CD4-positive, alpha-beta T cell (primary cell): ENCODE measurements around the gene SNX15. TPM values are rescaled to one million over a fixed set of nuclear protein-coding genes. Genes with fewer than 3 reads are reported as not detected.

Source experiments
- ATAC-seq: fragments of 200-7000 bp; cut with Tn5 transposase; one replicate; pipeline ENCODE4 v1.10.0; 2022; ENCODE audit warnings: mild to moderate bottlenecking; ENCODE audit not compliant: poor library complexity
- CTCF ChIA-PET: fragments of 350-600 bp; sonication (Branson Sonifier 250); formaldehyde crosslinking; loops from one replicate; lab custom pipeline; 2021; ENCODE audit warnings: antibody characterized with exemption, inconsistent platforms; lab: Charles Lee
- POLR2A ChIA-PET: fragments of 350-600 bp; sonication (Branson Sonifier 250); formaldehyde crosslinking; loops from one replicate; lab custom pipeline; 2021; ENCODE audit warnings: antibody characterized with exemption, inconsistent platforms; lab: Charles Lee
- DNase-seq, 14 experiments: peaks; one replicate each; pipeline ENCODE4 v3.0.0-alpha.2; 2013 to 2020; ENCODE audit warnings: mixed read lengths in 2 of 14
- H3K27ac ChIP-seq, 2 donors: one replicate each; pipeline versions ENCODE4 v1.5.1 to v1.7.0; 2013; ENCODE audit warnings: low read length in 2 of 2, low read depth in 1 of 2, mild to moderate bottlenecking in 1 of 2
- H3K27me3 ChIP-seq, 2 experiments: 1 replicate in 1 of 2; 2 replicates in 1 of 2; pipeline versions ENCODE4 v1.6.1 to v1.7.0; 2013; ENCODE audit warnings: low read length in 2 of 2, control low read depth in 1 of 2, mild to moderate bottlenecking in 1 of 2, moderate library complexity in 1 of 2; ENCODE audit not compliant: insufficient read depth in 2 of 2, control insufficient read depth in 1 of 2
- H3K36me3 ChIP-seq: one replicate; pipeline ENCODE4 v1.6.1; 2013; ENCODE audit warnings: low read length, control low read depth; ENCODE audit not compliant: insufficient read depth
- H3K4me1 ChIP-seq: one replicate; pipeline ENCODE4 v1.6.1; 2013; ENCODE audit warnings: low read length, control low read depth; ENCODE audit not compliant: insufficient read depth
- H3K4me3 ChIP-seq: one replicate; pipeline ENCODE4 v1.5.1; 2013; ENCODE audit warnings: mild to moderate bottlenecking, low read length, moderate library complexity
- H3K9me3 ChIP-seq, 2 experiments: 1 replicate in 1 of 2; 2 replicates in 1 of 2; pipeline versions ENCODE4 v1.6.1 to v1.7.0; 2013; ENCODE audit warnings: low read length in 2 of 2, mild to moderate bottlenecking in 2 of 2, control low read depth in 1 of 2, moderate library complexity in 1 of 2; ENCODE audit not compliant: control insufficient read depth in 1 of 2, insufficient read depth in 1 of 2
- H3K27ac Mint-ChIP-seq: one replicate; pipeline ENCODE4 v1.8.0; 2020; ENCODE audit warnings: mixed read lengths
- H3K27me3 Mint-ChIP-seq: one replicate; pipeline ENCODE4 v1.8.0; 2021; ENCODE audit warnings: mixed read lengths
- H3K36me3 Mint-ChIP-seq: one replicate; pipeline ENCODE4 v1.8.0; 2021; ENCODE audit warnings: low read depth, mixed read lengths
- H3K4me1 Mint-ChIP-seq: one replicate; pipeline ENCODE4 v1.8.0; 2021; ENCODE audit warnings: low read depth, mixed read lengths
- H3K4me3 Mint-ChIP-seq: one replicate; pipeline ENCODE4 v1.8.0; 2020; ENCODE audit warnings: mild to moderate bottlenecking, mixed read lengths
- H3K9me3 Mint-ChIP-seq: one replicate; pipeline ENCODE4 v1.8.0; 2020; ENCODE audit warnings: mixed read lengths
- intact Hi-C, 2 experiments: fragments of 100-400 bp; cut with DNase I in 1 of 2; cut with micrococcal nuclease in 1 of 2; formaldehyde crosslinking; loops; one replicate each; pipeline versions ENCODE4 v1.15.1 to v1.9.0; 2023 to 2025; cut with DNase I, micrococcal nuclease
- total RNA-seq, 174 experiments: library from RNA in 2 of 174; stranded (reverse) in 2 of 174; gene quantifications; one replicate each; pipeline ENCODE4 v1.2.3 and lab custom pipeline; 2021 to 2026
- TF ChIP-seq, protein P1 (sequence below): fragments of 200-600 bp; IDR thresholded peaks from one replicate; pipeline ENCODE4 v1.8.0; 2022; ENCODE audit warnings: antibody characterized with exemption, mild to moderate bottlenecking

SNX15 gene
- total RNA-seq, 2 experiments from 2014 or later: 13.9 to 14.7 TPM

DNA sequence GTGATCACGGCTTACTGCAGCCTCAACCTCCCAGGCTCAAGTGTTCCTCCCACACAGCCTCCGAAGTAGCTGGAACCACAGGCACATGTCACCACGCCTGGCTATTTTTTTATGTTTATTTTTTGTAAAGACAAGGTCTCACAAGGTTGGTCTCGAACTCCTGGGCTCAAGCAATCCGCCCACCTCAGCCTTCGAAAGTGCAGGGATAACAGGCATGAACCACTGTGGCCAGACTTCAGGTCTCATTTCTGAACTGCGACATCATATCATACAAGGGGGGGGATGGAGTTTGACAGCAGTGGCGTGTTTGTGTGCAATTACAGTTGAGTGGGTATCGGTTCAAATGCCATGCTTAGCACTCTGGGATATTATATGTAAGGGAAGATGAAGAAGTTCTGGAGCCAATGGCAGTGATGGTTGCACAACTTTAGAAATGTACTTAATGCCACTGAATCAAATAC, 24.2 kb downstream of the SNX15 start:
- H3K27ac Mint-ChIP-seq: no peak overlapping the region
- CTCF ChIA-PET: interaction anchor here (0.6 to 1.0 kb wide), 2 partner anchors 13 to 37 kb away, joined by 3 to 4 read pairs; partner anchors contain the start of gene ARL2
- ATAC-seq (no peak), DNase-seq (no peak)
- Histone ChIP-seq H3K4me1 (peaks cover 34% of the 10 kb centered on the region), H3K9me3 (no peaks in the 10 kb centered on the region), H3K27ac (no peak overlapping the region), H3K36me3 (no peaks in the 10 kb centered on the region), H3K4me3 (no peak overlapping the region), H3K27me3 (no peaks in the 10 kb centered on the region)
- H3K4me3 Mint-ChIP-seq: no peak overlapping the region
- peaks cover 1% of the 10 kb centered on the region for H3K36me3 Mint-ChIP-seq
- POLR2A ChIA-PET: no interaction called here
- no peaks in the 10 kb centered on the region for H3K27me3 Mint-ChIP-seq
- TF ChIP-seq, protein P1, sequence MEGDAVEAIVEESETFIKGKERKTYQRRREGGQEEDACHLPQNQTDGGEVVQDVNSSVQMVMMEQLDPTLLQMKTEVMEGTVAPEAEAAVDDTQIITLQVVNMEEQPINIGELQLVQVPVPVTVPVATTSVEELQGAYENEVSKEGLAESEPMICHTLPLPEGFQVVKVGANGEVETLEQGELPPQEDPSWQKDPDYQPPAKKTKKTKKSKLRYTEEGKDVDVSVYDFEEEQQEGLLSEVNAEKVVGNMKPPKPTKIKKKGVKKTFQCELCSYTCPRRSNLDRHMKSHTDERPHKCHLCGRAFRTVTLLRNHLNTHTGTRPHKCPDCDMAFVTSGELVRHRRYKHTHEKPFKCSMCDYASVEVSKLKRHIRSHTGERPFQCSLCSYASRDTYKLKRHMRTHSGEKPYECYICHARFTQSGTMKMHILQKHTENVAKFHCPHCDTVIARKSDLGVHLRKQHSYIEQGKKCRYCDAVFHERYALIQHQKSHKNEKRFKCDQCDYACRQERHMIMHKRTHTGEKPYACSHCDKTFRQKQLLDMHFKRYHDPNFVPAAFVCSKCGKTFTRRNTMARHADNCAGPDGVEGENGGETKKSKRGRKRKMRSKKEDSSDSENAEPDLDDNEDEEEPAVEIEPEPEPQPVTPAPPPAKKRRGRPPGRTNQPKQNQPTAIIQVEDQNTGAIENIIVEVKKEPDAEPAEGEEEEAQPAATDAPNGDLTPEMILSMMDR: no peak
- H3K9me3 Mint-ChIP-seq: no peaks in the 10 kb centered on the region
- peaks cover 32% of the 10 kb centered on the region for H3K4me1 Mint-ChIP-seq
- intact Hi-C loops: no loop called here

DNA sequence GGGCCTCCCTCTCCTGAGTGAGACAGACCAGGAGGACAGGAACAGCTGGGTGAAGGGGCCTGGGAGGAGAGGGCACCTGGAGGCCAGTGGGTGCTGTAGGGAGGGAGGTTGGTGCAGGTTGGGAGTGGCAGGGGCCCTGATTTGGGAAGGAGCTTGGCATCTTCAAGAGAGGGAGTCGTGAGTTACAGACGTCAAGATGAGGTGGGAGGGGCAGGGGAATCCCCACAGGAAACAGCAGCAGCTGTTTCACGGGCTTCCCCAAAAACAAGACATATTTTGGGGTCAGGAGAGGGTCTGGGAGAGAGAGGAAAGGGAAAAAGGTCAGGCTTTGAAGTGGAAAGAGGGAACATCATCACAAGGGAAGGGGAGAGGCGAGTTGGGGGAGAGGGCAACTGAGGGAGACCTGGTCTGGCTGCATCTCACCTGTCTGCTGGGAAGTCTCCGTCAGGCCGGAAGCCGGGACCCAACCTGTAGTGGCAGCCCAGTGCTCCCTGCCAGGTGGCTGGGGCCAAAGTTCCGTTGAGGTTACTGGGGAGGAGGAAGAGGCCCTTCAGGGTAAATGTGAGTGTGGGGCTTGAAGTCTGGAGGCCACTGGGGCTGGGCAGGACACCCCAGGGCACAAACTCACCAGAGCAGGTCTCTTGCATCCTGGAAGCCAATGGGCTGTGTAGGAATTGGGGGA, 26.7 kb downstream of the SNX15 start:
- peak overlapping the region; percentile 14 for H3K4me3 Mint-ChIP-seq
- H3K27ac ChIP-seq: peak overlapping the region; percentile 4 to 24

DNA sequence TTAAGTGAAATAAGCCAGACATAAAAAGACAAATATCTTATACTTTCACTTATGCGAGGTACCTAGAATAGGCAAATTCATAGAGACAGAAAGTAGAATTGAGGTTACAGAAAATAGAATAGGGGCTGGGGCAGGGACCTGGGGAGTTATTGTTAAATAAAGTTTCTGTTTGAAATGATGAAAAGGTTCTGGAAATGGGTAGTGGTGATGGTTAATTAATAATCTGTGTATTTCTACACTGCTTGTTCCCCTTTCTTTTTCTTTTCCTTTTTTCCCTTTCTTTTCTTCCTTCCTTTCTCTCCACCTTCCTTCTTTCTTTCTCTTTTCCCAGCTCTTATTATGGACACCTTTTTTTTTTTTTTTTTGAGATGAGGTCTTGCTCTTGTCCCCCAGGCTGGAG, 28.3 kb downstream of the SNX15 start:
- Histone ChIP-seq H3K27ac (no peak overlapping the region), H3K4me3 (no peak overlapping the region), H3K4me1 (peaks cover 22% of the 10 kb centered on the region), H3K27me3 (no peaks in the 10 kb centered on the region), H3K9me3 (no peaks in the 10 kb centered on the region), H3K36me3 (no peaks in the 10 kb centered on the region)
- peaks cover 14% of the 10 kb centered on the region for H3K4me1 Mint-ChIP-seq
- ATAC-seq (no peak), DNase-seq (no peak)
- no peaks in the 10 kb centered on the region for H3K9me3 Mint-ChIP-seq
- no peak overlapping the region for H3K4me3 Mint-ChIP-seq
- intact Hi-C loops: no loop called here
- no peaks in the 10 kb centered on the region for H3K36me3 Mint-ChIP-seq
- no peaks in the 10 kb centered on the region for H3K27me3 Mint-ChIP-seq
- ChIA-PET POLR2A (no interaction called here), CTCF (no interaction called here)
- H3K27ac Mint-ChIP-seq: no peak overlapping the region
- TF ChIP-seq, protein P1: no peak

More for the DNA sequence above, 26.7 kb downstream of the SNX15 start:
- Mint-ChIP-seq H3K27ac (peak overlapping the region; percentile 69), H3K27me3 (no peaks in the 10 kb centered on the region), H3K4me1 (peaks cover 14% of the 10 kb centered on the region), H3K9me3 (no peaks in the 10 kb centered on the region), H3K36me3 (no peaks in the 10 kb centered on the region)
- Histone ChIP-seq H3K4me1 (peaks cover 16% of the 10 kb centered on the region), H3K27me3 (no peaks in the 10 kb centered on the region), H3K4me3 (no peak overlapping the region), H3K9me3 (no peaks in the 10 kb centered on the region), H3K36me3 (no peaks in the 10 kb centered on the region)
- ChIA-PET CTCF (no interaction called here), POLR2A (no interaction called here)
- DNase-seq (peak in 6 of 14 experiments; percentile 9 to 72 (median 45)), ATAC-seq (peak; percentile 84)
- intact Hi-C loops: no loop called here
- TF ChIP-seq, protein P1: no peak
